ENCODE results near the gene TEDC2.

TEDC2 gene

GRCh38 chr16:2499890-2500429, 40.1 kb downstream of the TEDC2 start:
- peaks cover 13 to 75% (median 63%) of the 10 kb centered on the region in 11 experiments for H3K36me3 ChIP-seq
- H3K27ac ChIP-seq, result no peak overlapping the region

GRCh38 chr16:2500430-2500917, 40.6 kb downstream of the TEDC2 start:
- Histone ChIP-seq H3K27me3 (no peaks in the 10 kb centered on the region), H3K4me2 (peak overlapping the region in 2 of 11 experiments; percentile 46 to 55; a peak in 2 of 22 replicates), H3K4me1 (peaks cover 47 to 63% (median 58%) of the 10 kb centered on the region in 10 experiments), H3K27ac (no peak overlapping the region), H3K36me3 (peaks cover 13 to 72% (median 63%) of the 10 kb centered on the region in 11 experiments), H3K9ac (peak overlapping the region in 3 of 11 experiments; percentile 13 to 46 (median 18); a peak in 3 of 22 replicates), H3K4me3 (no peak overlapping the region), H3K9me3 (replicated peaks in 1 of 11) (no peaks in the 10 kb centered on the region), H4K20me1 (peaks cover 5 to 94% (median 75%) of the 10 kb centered on the region in 11 experiments; a peak in 21 of 22 replicates)
- TF ChIP-seq Cebpa-rat (IDR thresholded peaks at IDR 0.05), result no peak

More at GRCh38 chr16:2499890-2500429, 40.1 kb downstream of the TEDC2 start:
- H4K20me1 ChIP-seq, result peaks cover 5 to 94% (median 80%) of the 10 kb centered on the region in 11 experiments; a peak in 21 of 22 replicates
- peaks cover 47 to 64% (median 58%) of the 10 kb centered on the region in 10 experiments for H3K4me1 ChIP-seq
- H3K9me3 ChIP-seq (replicated peaks in 1 of 11), result no peaks in the 10 kb centered on the region
- no peak for TF ChIP-seq Cebpa-rat (IDR thresholded peaks at IDR 0.05)
- no peaks in the 10 kb centered on the region for H3K27me3 ChIP-seq
- H3K4me2 ChIP-seq, result no peak overlapping the region
- H3K4me3 ChIP-seq, result no peak overlapping the region
- no peak overlapping the region for H3K9ac ChIP-seq

- Histone ChIP-seq H3K4me2 (peak overlapping the region; percentile 13 to 88 (median 41); a peak in 17 of 22 replicates), H3K27ac (no peak overlapping the region), H3K4me3 (no peak overlapping the region), H4K20me1 (peaks cover 5 to 93% (median 68%) of the 10 kb centered on the region in 11 experiments; a peak in 21 of 22 replicates), H3K9ac (peak overlapping the region in 8 of 11 experiments; percentile 8 to 46 (median 31); a peak in 10 of 22 replicates), H3K27me3 (no peaks in the 10 kb centered on the region), H3K4me1 (peaks cover 43 to 60% (median 54%) of the 10 kb centered on the region in 10 experiments), H3K36me3 (peaks cover 10 to 72% (median 59%) of the 10 kb centered on the region in 11 experiments), H3K9me3 (replicated peaks in 1 of 11) (no peaks in the 10 kb centered on the region)
- TF ChIP-seq Cebpa-rat (IDR thresholded peaks at IDR 0.05), result no peak
Observed at GRCh38 chr16:2500918-2501750, 41.2 kb downstream of the TEDC2 start.

- H3K4me3 ChIP-seq, result no peak overlapping the region
- peaks cover 0 to 64% (median 49%) of the 10 kb centered on the region in 11 experiments; a peak in 21 of 22 replicates for H3K36me3 ChIP-seq
- no peaks in the 10 kb centered on the region for H3K9me3 ChIP-seq (replicated peaks in 1 of 11)
- H4K20me1 ChIP-seq, result peaks cover 5 to 90% (median 61%) of the 10 kb centered on the region in 11 experiments; a peak in 21 of 22 replicates
- H3K4me1 ChIP-seq, result peaks cover 40 to 57% (median 51%) of the 10 kb centered on the region in 10 experiments
- H3K9ac ChIP-seq, result peak overlapping the region in 9 of 11 experiments; percentile 4 to 46 (median 28); a peak in 11 of 22 replicates
- no peak for TF ChIP-seq Cebpa-rat (IDR thresholded peaks at IDR 0.05)
- no peaks in the 10 kb centered on the region for H3K27me3 ChIP-seq
- H3K27ac ChIP-seq, result no peak overlapping the region
- H3K4me2 ChIP-seq, result peak overlapping the region; percentile 13 to 88 (median 41); a peak in 17 of 22 replicates
Observed at GRCh38 chr16:2501946-2502895, 42.3 kb downstream of the TEDC2 start.

GRCh38 chr16:2505695-2506094, 45.8 kb downstream of the TEDC2 start:
- peaks cover 40 to 73% (median 55%) of the 10 kb centered on the region in 10 experiments for H3K4me1 ChIP-seq
- H4K20me1 ChIP-seq, result peaks cover 0 to 78% (median 38%) of the 10 kb centered on the region in 11 experiments; a peak in 20 of 22 replicates
- TF ChIP-seq Cebpa-rat (IDR thresholded peaks at IDR 0.05), result no peak
- no peak overlapping the region for H3K4me3 ChIP-seq
- 0 out of 22 replicates have a peak overlapping the region, but pooled peaks of 2 of the 11 experiments have one; percentile 31 to 33 for H3K9ac ChIP-seq
- H3K36me3 ChIP-seq, result peaks cover 0 to 34% (median 18%) of the 10 kb centered on the region in 11 experiments; a peak in 15 of 22 replicates
- no peak overlapping the region for H3K27ac ChIP-seq
- no peaks in the 10 kb centered on the region for H3K9me3 ChIP-seq (replicated peaks in 1 of 11)
- no peaks in the 10 kb centered on the region for H3K27me3 ChIP-seq
- H3K4me2 ChIP-seq, result no peak overlapping the region

- peak overlapping the region in 1 of 10 experiments; percentile 12; a peak in 2 of 20 replicates for H3K4me3 ChIP-seq
- no peak for TF ChIP-seq Cebpa-rat (IDR thresholded peaks at IDR 0.05)
- peaks cover 0 to 25% (median 9%) of the 10 kb centered on the region in 11 experiments; a peak in 14 of 22 replicates for H3K36me3 ChIP-seq
- peaks cover 32 to 79% (median 54%) of the 10 kb centered on the region in 10 experiments for H3K4me1 ChIP-seq
- H4K20me1 ChIP-seq, result peaks cover 0 to 63% (median 24%) of the 10 kb centered on the region in 11 experiments; a peak in 17 of 22 replicates
- H3K4me2 ChIP-seq, result peak overlapping the region in 10 of 11 experiments; percentile 39 to 96 (median 52); a peak in 20 of 22 replicates
- no peaks in the 10 kb centered on the region for H3K27me3 ChIP-seq
- peak overlapping the region; percentile 11 to 76 (median 39); a peak in 16 of 22 replicates for H3K9ac ChIP-seq
- H3K27ac ChIP-seq, result peak overlapping the region in 10 of 11 experiments; percentile 4 to 76 (median 45); a peak in 14 of 22 replicates
- no peaks in the 10 kb centered on the region for H3K9me3 ChIP-seq (replicated peaks in 1 of 11)
Observed at GRCh38 chr16:2507052-2507659, 47.2 kb downstream of the TEDC2 start.

GRCh38 chr16:2507665-2508064, 47.8 kb downstream of the TEDC2 start:
- no peaks in the 10 kb centered on the region for H3K9me3 ChIP-seq (replicated peaks in 1 of 11)
- no peaks in the 10 kb centered on the region for H3K27me3 ChIP-seq
- peak overlapping the region in 10 of 11 experiments; percentile 4 to 76 (median 45); a peak in 12 of 22 replicates for H3K27ac ChIP-seq
- peaks cover 34 to 79% (median 54%) of the 10 kb centered on the region in 10 experiments for H3K4me1 ChIP-seq
- H3K36me3 ChIP-seq, result peaks cover 0 to 20% (median 4%) of the 10 kb centered on the region in 11 experiments; a peak in 12 of 22 replicates
- peak overlapping the region in 10 of 11 experiments; percentile 39 to 96 (median 52); a peak in 17 of 22 replicates for H3K4me2 ChIP-seq
- peak overlapping the region in 1 of 10 experiments; percentile 12; a peak in 1 of 20 replicates for H3K4me3 ChIP-seq
- peaks cover 0 to 58% (median 19%) of the 10 kb centered on the region in 11 experiments; a peak in 16 of 22 replicates for H4K20me1 ChIP-seq
- peak overlapping the region in 10 of 11 experiments; percentile 11 to 76 (median 41); a peak in 11 of 22 replicates for H3K9ac ChIP-seq
- no peak for TF ChIP-seq Cebpa-rat (IDR thresholded peaks at IDR 0.05)
